GM18867 (cell line): ENCODE measurements around the gene CASKIN1.

Source experiments
- ATAC-seq: cut with Tn5 transposase; IDR thresholded peaks from one replicate; pipeline ENCODE4 v1.9.1; 2021; ENCODE audit warnings: mild to moderate bottlenecking, moderate library complexity; ENCODE audit not compliant: unreplicated experiment

CASKIN1 gene

GRCh38 chr16:2157480-2158261, 38.7 kb downstream of the CASKIN1 start:
- no peak for ATAC-seq

- ATAC-seq: no peak
Measured at GRCh38 chr16:2156849-2157224, 39.6 kb downstream of the CASKIN1 start.

GRCh38 chr16:2155977-2156848, 40.2 kb downstream of the CASKIN1 start:
- ATAC-seq: no peak

- peak; percentile 84 for ATAC-seq
Measured at GRCh38 chr16:2155091-2155950, 41.1 kb downstream of the CASKIN1 start, which contains the start of gene TRAF7. TSS of gene TRAF7 (plus strand) at chr16:2155782. CDS start at chr16:2163921, 8,139 bp downstream.

DNA sequence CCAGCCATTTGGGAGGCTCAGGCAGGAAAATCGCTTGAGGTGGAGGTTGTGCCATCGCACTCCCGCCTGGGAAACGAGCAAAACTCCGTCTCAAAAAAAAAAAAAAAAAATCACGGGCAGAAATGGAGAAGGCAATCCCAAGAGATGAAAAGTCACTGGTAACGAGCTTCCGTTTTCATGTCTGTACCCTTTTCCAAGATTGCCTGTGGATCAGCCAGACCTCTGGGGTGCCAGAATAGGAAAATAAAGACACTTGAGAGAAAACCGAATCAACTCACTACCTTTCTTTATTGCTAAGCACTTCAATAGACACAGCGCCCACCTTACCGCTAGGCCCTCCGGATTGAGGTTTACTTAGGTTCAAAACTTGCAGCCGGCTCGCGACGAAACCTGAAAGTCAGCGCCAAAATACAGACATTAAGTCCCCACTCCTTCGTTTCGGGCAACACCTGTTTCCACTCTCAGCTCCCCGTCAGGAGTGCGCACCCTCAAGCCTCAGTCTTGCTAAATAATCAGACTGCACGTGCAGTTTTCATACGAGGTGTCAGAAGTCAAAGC, 41.8 kb downstream of the CASKIN1 start:
- ATAC-seq: no peak

GRCh38 chr16:2152695-2153506, 43.5 kb downstream of the CASKIN1 start:
- no peak for ATAC-seq

- no peak for ATAC-seq
Measured at GRCh38 chr16:2151188-2152091, 45.0 kb downstream of the CASKIN1 start.

- ATAC-seq: no peak
Measured at GRCh38 chr16:2150418-2151187, 45.8 kb downstream of the CASKIN1 start.

DNA sequence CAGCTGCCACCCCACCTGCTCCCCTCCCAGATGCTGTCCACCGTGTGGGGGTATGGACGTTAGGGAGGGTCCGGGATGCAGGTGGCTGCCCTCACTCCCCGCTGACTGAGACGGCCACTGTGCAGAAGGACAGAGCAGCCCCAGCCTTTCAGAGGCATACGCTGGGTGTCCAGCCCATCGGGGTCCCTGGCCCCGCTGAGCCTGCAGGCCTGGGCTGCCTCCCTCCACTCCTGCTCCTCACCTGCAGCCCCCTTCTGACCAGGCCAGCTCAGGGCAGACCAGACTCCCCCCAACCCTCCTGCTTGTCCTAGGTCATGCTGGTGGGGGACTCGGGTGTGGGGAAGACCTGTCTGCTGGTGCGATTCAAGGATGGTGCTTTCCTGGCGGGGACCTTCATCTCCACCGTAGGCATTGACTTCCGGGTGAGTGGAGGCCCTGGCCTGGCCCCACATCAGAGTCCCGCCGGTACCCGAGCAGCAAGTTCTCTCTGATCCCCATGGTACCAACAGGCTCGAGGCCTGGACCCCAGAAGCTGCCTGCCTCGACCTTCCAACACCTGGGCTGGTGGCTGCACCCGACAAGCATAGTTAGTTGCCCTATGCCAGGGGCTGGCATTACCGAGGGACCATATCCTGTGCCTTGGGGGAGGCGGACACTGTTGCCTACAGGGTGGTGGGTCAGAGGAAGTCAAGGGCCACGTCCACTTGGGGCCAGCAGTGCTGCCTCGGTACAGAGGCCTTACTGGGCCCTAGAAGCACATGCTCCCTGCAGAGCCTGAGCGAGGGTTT, 46.6 kb downstream of the CASKIN1 start:
- no peak for ATAC-seq

DNA sequence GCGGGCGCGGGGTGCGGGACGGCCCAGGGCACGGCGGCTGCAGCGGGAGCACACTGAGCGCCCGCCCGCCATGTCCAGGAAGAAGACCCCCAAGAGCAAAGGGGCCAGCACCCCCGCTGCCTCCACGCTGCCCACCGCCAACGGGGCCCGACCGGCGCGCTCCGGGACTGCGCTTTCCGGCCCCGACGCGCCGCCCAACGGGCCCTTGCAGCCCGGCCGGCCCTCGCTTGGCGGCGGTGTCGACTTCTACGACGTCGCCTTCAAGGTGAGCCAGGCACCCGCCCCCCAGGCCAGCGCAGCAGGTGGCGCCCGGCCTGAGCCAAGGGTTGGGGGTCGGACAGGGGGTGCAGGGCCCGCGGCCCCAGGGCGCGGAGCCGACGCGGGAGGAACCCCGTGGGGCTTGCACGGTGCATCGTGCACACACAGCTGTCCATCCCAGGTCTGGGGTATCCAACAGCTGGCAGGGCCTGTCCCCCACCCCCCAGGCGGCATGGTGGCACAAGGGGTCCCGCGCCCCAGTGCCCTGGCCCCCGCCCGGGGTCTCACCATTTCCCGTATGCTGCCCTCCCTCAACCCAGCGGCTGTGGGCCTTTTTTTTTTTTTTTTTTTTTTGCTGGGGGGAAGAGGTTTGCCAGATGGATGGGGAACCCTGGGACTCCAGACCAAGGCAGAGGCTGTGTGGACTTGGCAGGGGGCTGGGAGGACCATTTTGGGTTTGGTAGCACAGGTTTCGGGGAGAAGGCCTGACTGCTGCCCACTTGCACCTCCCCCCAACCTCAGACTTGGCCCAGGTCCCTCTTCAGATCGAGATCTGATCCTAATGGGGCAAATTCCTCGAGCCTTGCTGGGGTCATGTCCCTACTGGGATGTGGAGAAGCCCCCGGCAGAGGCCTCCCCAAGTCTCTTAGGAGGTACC, 47.4 kb downstream of the CASKIN1 start:
- no peak for ATAC-seq

DNA sequence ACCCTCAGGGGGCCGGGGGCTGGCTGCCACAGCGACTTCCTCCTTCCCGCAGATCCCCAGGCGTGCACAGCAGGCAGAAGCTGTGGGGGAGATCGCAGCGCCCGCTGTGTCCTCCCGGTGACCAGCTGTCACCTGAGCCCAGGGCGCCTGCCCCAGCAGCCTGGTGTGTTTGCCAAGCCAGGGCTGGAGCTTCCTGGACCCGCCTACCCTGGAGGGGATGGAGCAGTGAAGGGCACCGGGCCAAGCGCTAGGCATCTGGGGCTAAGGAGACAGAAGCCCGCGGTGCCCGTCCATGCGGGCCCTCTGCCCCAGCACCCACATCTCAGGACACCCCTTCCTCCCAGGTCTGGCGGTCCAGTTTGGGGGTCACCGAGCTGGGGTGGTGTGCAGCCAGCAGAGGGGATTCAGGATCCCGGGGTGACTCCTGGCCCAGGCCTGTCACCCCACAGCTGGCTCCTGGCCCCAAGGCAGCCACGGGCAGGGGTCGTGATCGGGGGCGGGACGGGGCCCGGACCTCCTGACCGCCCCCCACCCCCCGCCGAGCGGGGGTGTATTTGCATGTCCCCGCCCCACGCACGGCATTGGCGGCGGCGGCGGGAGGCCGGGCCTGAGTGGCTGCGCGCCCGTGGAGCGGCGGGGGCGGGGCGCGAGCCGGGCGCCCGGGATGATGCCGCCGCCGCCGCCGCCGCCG, 48.3 kb downstream of the CASKIN1 start, which contains the start of gene RAB26:
RAB26 (plus strand) TSS at position 645 of the 691 bp plus-strand sequence. CDS start 159 bp downstream, outside the sequence.
- no peak for ATAC-seq

DNA sequence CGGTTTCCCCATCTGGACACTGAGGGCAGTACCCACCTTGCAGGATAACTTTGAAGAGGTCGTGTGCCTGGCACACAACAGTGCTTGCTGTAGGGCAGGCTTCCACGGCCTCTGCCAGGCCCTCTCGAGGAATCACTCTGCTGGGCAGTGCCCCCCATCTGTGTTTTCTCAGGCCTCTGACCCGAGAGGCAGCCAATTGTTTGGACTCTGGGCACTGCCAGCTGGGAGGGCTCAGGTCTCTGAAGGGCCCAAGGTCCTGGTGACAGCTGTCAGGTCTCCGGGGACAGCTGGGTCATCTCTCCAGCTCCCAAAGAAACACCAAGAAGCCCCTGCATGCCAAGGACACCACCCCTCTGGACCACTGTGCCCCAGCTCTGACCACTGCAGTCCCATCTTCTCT, 49.0 kb downstream of the CASKIN1 start:
- no peak for ATAC-seq

GRCh38 chr16:2145843-2146242, 50.6 kb downstream of the CASKIN1 start:
- ATAC-seq: no peak

GRCh38 chr16:2143878-2144485, 52.4 kb downstream of the CASKIN1 start:
- ATAC-seq: no peak
